ENCODE measurements around the gene ZNF622.

Gene ZNF622

DNA sequence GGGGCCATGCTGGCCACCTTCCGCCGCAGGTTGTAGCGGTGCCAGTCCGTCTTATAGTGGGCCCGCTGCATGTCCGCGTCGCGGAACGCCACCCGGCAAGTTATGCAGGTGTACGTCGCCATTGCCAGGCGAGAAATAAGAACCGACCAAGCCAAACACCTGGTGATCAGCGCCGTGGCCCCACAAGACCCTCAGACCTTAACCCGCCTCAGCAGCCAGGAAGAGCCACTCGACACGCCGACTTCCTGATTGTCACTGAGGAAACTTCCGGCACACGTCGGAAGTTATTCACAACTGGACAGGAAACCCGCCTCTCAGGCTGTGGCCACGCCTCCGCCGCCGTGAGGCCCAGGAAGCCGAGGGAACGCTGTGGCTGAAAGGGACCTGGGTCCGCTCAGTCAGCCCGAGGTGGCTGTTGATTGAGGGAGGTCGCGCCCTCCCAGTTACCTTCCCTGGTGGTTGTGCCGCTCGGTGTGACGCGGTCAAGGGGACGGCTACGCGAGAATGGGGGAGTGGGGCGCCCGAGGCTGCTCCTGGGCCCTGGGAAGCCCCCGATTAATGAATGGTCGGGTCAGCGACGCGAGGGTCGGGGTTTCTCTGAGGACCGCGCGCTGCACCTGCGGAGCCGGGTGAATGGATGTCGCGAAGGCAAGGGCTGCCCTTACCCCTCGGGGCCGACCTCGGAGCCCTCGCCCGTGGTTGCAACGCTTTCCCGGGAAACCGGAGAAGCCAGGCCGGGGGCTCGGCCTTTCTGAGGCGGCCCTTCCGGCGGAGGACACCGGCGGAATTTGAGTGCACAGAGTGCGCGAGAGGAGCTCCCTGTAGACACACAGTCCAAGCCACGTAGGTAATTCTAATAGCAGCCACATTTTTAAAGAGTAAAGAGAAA is at the start of gene ZNF622:
Gene ZNF622, minus strand, starts transcription at position 257 of the 889 bp plus-strand sequence. Its CDS starts 135 bp downstream, at position 122.
- Histone ChIP-seq H3K27me3 (ENCODE audit: control insufficient read depth, insufficient read depth, low read length) (no peaks in the 10 kb centered on the region), H3K36me3 (ENCODE audit: control insufficient read depth, insufficient read depth, low read length) (peaks cover 17% of the 10 kb centered on the region), H3K4me1 (ENCODE audit: control insufficient read depth, insufficient read depth, low read length) (no peaks in the 10 kb centered on the region), H3K9me3 (ENCODE audit: control insufficient read depth, insufficient read depth, low read length) (no peaks in the 10 kb centered on the region), H3K9ac (ENCODE audit: low read depth, low read length) (peak within 1 kb of the TSS; percentile 90), H3K4me3 (ENCODE audit: low read depth, low read length) (peak within 1 kb of the TSS; percentile 98)

DNA sequence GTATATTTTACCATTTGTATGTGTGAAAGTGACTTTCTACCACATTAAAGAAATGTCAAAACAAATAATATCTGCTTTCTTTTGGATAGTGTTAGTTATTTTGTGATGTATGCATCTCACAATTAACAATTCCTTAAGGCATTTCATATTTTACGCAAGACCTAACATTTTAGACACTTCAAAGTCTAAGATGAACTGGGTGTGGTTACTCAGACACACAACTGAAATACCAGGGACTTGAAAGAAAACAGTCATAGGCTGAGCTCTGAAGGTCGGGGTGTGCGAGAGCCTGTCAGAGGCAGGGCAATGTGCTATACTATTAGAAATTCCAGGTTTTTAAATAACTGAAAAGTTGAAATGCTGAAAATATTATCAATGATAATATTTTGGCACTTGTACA is 44.5 kb upstream of the ZNF622 start:
- no peak overlapping the region for H3K9ac ChIP-seq (ENCODE audit: low read depth, low read length)
- no peaks in the 10 kb centered on the region for H3K9me3 ChIP-seq (ENCODE audit: control insufficient read depth, insufficient read depth, low read length)
- H3K4me1 ChIP-seq (ENCODE audit: control insufficient read depth, insufficient read depth, low read length): peaks cover 3% of the 10 kb centered on the region
- H3K27me3 ChIP-seq (ENCODE audit: control insufficient read depth, insufficient read depth, low read length): no peaks in the 10 kb centered on the region
- no peak overlapping the region for H3K4me3 ChIP-seq (ENCODE audit: low read depth, low read length)
- no peaks in the 10 kb centered on the region for H3K36me3 ChIP-seq (ENCODE audit: control insufficient read depth, insufficient read depth, low read length)

- Histone ChIP-seq H3K27me3 (ENCODE audit: control insufficient read depth, insufficient read depth, low read length) (no peaks in the 10 kb centered on the region), H3K9ac (ENCODE audit: low read depth, low read length) (no peak overlapping the region), H3K9me3 (ENCODE audit: control insufficient read depth, insufficient read depth, low read length) (no peaks in the 10 kb centered on the region), H3K4me1 (ENCODE audit: control insufficient read depth, insufficient read depth, low read length) (peaks cover 3% of the 10 kb centered on the region), H3K4me3 (ENCODE audit: low read depth, low read length) (no peak overlapping the region), H3K36me3 (ENCODE audit: control insufficient read depth, insufficient read depth, low read length) (no peaks in the 10 kb centered on the region)
Measured at GRCh38 chr5:16508730-16509531, 43.3 kb upstream of the ZNF622 start.

GRCh38 chr5:16507716-16508115 is 42.1 kb upstream of the ZNF622 start:
- Histone ChIP-seq H3K9ac (ENCODE audit: low read depth, low read length) (no peak overlapping the region), H3K36me3 (ENCODE audit: control insufficient read depth, insufficient read depth, low read length) (no peaks in the 10 kb centered on the region), H3K4me1 (ENCODE audit: control insufficient read depth, insufficient read depth, low read length) (peaks cover 3% of the 10 kb centered on the region), H3K27me3 (ENCODE audit: control insufficient read depth, insufficient read depth, low read length) (no peaks in the 10 kb centered on the region), H3K9me3 (ENCODE audit: control insufficient read depth, insufficient read depth, low read length) (no peaks in the 10 kb centered on the region), H3K4me3 (ENCODE audit: low read depth, low read length) (no peak overlapping the region)

DNA sequence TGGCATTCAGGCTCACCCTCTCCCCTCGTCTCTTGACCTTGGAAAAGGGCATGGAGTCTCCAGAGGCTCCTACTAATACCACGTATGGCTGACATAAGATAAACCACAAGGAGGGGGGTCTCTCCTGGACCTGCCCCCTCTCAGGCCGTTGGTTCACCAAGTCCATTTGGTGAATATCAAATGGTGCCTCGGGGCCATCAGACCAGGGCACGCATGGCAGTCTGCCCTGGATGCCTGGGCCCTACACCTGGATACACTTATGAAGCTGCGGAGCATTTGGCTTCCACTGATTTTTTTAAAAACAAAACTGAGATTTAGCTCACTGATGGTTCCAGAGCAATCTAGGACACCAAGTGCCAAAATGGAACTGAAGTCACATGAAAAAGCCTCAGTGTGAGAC is 40.3 kb upstream of the ZNF622 start:
- Histone ChIP-seq H3K4me3 (ENCODE audit: low read depth, low read length) (no peak overlapping the region), H3K36me3 (ENCODE audit: control insufficient read depth, insufficient read depth, low read length) (no peaks in the 10 kb centered on the region), H3K4me1 (ENCODE audit: control insufficient read depth, insufficient read depth, low read length) (peaks cover 3% of the 10 kb centered on the region), H3K9me3 (ENCODE audit: control insufficient read depth, insufficient read depth, low read length) (no peaks in the 10 kb centered on the region), H3K9ac (ENCODE audit: low read depth, low read length) (no peak overlapping the region), H3K27me3 (ENCODE audit: control insufficient read depth, insufficient read depth, low read length) (no peaks in the 10 kb centered on the region)

DNA sequence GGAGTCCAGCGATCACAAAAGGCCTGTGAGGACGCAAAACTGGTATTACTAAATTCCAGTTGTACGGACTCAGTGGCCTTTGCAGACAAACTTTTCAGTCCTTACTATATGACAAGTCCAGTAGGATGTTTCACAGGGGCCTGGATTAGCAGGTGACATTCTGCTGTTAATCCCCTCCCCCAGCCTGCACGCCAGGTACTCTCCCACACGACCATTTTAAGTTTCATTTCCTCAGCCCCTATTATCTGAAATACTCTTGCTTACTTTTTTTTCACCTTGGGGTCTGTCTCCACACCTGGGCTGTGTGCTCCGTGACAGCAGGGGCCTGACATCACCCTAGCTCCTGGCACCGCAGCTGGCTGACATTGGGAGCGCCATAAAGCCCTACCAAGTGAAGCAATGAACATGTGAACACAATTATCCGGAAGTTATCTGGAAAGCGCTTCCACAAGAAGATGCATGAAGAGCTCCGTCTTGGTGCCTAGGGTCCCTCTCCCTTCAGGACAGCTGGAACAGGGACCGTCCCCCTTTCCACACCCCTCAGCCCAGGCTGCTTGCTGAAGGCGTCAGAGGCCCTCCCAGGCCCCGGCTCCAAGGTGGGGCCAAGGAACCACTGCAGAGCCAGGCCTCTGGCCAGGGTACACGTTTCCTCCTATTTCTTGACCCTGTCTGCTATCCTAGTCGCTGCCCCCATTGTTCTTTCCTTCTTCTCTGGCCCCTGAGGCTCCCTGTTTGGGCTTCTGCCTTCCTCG is 39.7 kb upstream of the ZNF622 start:
- no peak overlapping the region for H3K4me3 ChIP-seq (ENCODE audit: low read depth, low read length)
- H3K9ac ChIP-seq (ENCODE audit: low read depth, low read length): no peak overlapping the region
- H3K36me3 ChIP-seq (ENCODE audit: control insufficient read depth, insufficient read depth, low read length): no peaks in the 10 kb centered on the region
- no peaks in the 10 kb centered on the region for H3K9me3 ChIP-seq (ENCODE audit: control insufficient read depth, insufficient read depth, low read length)
- peaks cover 3% of the 10 kb centered on the region for H3K4me1 ChIP-seq (ENCODE audit: control insufficient read depth, insufficient read depth, low read length)
- no peaks in the 10 kb centered on the region for H3K27me3 ChIP-seq (ENCODE audit: control insufficient read depth, insufficient read depth, low read length)

DNA sequence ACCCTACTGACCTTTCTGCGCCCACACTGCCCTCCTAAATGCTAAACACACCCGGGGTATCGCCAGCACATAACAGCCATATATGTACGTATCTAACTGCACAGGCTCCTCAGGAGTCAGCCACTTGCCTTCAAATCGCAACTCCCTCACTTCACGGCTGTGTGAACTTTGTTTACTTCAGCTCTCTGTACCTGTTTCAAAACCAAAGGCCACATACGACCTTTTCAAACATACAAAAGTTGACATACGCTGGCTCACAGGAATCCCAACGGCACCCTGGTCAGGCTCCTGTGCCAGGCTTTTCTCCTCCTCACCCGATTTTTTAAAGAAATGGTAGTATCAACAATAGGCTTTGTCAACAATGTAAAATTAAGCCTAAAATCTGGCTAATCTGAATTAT is 39.0 kb upstream of the ZNF622 start:
- Histone ChIP-seq H3K36me3 (ENCODE audit: control insufficient read depth, insufficient read depth, low read length) (no peaks in the 10 kb centered on the region), H3K4me1 (ENCODE audit: control insufficient read depth, insufficient read depth, low read length) (peaks cover 3% of the 10 kb centered on the region), H3K4me3 (ENCODE audit: low read depth, low read length) (no peak overlapping the region), H3K9ac (ENCODE audit: low read depth, low read length) (no peak overlapping the region), H3K9me3 (ENCODE audit: control insufficient read depth, insufficient read depth, low read length) (no peaks in the 10 kb centered on the region), H3K27me3 (ENCODE audit: control insufficient read depth, insufficient read depth, low read length) (no peaks in the 10 kb centered on the region)

GRCh38 chr5:16502866-16503265 is 37.3 kb upstream of the ZNF622 start:
- no peak overlapping the region for H3K4me3 ChIP-seq (ENCODE audit: low read depth, low read length)
- H3K4me1 ChIP-seq (ENCODE audit: control insufficient read depth, insufficient read depth, low read length): no peaks in the 10 kb centered on the region

DNA sequence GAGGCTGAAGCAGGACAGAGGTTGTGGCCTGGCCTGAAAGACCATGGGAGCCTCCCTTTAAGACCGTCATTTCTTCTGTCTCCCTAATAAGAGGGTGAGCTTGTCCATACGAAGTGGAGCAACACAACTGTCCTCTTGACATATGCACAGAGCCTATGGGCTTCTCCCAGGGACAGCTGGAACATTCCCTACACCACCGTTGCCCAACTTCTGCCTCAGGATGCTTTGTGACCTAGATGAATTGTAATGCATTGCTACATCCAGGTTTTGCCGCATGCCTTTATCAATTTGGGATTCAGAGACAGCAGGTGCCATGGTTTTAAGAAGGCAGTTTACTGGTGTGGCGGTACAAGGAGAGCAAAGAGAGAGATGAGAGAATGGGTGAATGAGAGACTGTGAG is 34.4 kb upstream of the ZNF622 start:
- H3K9me3 ChIP-seq (ENCODE audit: control insufficient read depth, insufficient read depth, low read length): peaks cover 3% of the 10 kb centered on the region
- no peaks in the 10 kb centered on the region for H3K36me3 ChIP-seq (ENCODE audit: control insufficient read depth, insufficient read depth, low read length)
- H3K9ac ChIP-seq (ENCODE audit: low read depth, low read length): no peak overlapping the region
- H3K4me3 ChIP-seq (ENCODE audit: low read depth, low read length): no peak overlapping the region
- no peaks in the 10 kb centered on the region for H3K27me3 ChIP-seq (ENCODE audit: control insufficient read depth, insufficient read depth, low read length)
- H3K4me1 ChIP-seq (ENCODE audit: control insufficient read depth, insufficient read depth, low read length): no peaks in the 10 kb centered on the region

More at GRCh38 chr5:16502866-16503265, 37.3 kb upstream of the ZNF622 start:
- Histone ChIP-seq H3K9ac (ENCODE audit: low read depth, low read length) (no peak overlapping the region), H3K27me3 (ENCODE audit: control insufficient read depth, insufficient read depth, low read length) (no peaks in the 10 kb centered on the region), H3K9me3 (ENCODE audit: control insufficient read depth, insufficient read depth, low read length) (no peaks in the 10 kb centered on the region), H3K36me3 (ENCODE audit: control insufficient read depth, insufficient read depth, low read length) (no peaks in the 10 kb centered on the region)

DNA sequence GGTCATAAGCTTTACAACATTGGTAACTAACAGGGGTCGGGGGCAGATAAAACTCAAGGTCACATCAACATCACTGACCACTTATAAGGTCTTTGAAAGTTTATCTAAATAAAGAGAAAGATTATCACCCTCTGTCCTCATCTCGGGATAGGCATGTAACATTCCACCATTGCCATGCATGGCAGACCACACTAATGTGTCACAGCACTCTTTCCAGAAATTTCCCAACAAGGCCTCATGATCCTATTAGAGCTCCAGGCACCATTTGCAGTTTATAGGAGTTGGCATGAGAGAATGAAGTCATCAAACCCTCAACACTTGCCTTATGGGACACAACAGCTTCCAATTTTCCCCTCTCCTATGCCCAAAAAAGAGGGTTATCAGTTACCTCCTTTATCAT is 31.9 kb upstream of the ZNF622 start:
- Histone ChIP-seq H3K27me3 (ENCODE audit: control insufficient read depth, insufficient read depth, low read length) (no peaks in the 10 kb centered on the region), H3K9me3 (ENCODE audit: control insufficient read depth, insufficient read depth, low read length) (peaks cover 5% of the 10 kb centered on the region), H3K4me3 (ENCODE audit: low read depth, low read length) (no peak overlapping the region), H3K36me3 (ENCODE audit: control insufficient read depth, insufficient read depth, low read length) (no peaks in the 10 kb centered on the region), H3K9ac (ENCODE audit: low read depth, low read length) (no peak overlapping the region), H3K4me1 (ENCODE audit: control insufficient read depth, insufficient read depth, low read length) (no peaks in the 10 kb centered on the region)

DNA sequence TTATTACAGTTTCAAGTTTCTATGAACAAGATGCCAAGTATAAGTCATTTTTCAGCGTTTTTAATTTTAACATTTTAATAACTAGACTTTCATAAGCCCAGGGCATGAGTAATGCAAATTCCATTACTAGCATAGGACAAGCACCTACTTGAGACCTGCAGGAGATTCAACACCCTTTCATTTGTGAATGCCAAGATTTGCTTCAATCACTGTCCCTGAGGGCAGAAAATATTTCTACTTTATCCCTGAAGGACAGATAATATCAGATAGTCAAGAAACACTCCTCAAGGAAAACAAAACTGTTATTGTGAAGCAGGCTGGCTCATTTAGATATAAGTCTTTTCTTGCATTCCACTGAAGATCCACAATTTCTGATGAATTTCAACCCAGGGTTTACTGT is 27.7 kb upstream of the ZNF622 start:
- H3K27me3 ChIP-seq (ENCODE audit: control insufficient read depth, insufficient read depth, low read length): no peaks in the 10 kb centered on the region
- H3K36me3 ChIP-seq (ENCODE audit: control insufficient read depth, insufficient read depth, low read length): no peaks in the 10 kb centered on the region
- H3K9me3 ChIP-seq (ENCODE audit: control insufficient read depth, insufficient read depth, low read length): peaks cover 5% of the 10 kb centered on the region
- no peak overlapping the region for H3K9ac ChIP-seq (ENCODE audit: low read depth, low read length)
- H3K4me3 ChIP-seq (ENCODE audit: low read depth, low read length): no peak overlapping the region
- H3K4me1 ChIP-seq (ENCODE audit: control insufficient read depth, insufficient read depth, low read length): no peaks in the 10 kb centered on the region

Data from iPS-15b (cell line).